ENCODE measurements around the gene C4BPA. TPM values are rescaled to one million over a fixed set of nuclear protein-coding genes. Genes with fewer than 3 reads are reported as not detected.

The C4BPA gene
- total RNA-seq, 2 experiments from 2014 or later = not detected

GRCh38 chr1:207078578-207079132 lies 25.4 kb upstream of the C4BPA start:
- no peak overlapping the region for H3K4me3 Mint-ChIP-seq
- no peaks in the 10 kb centered on the region for H3K36me3 Mint-ChIP-seq (ENCODE audit: low read depth)
- no peaks in the 10 kb centered on the region for H3K9me3 Mint-ChIP-seq
- DNase-seq = no peak
- intact Hi-C loops (cut with micrococcal nuclease) = loop anchor here (1.0 to 5.0 kb wide), 3 partner anchors 71 to 344 kb away; no protein-coding TSS in a partner anchor
- CTCF ChIA-PET = interaction anchor here (0.6 to 8.4 kb wide), 12 partner anchors 7 to 421 kb away, joined by 3 to 70 read pairs (median 4); partner anchors contain the start of gene PFKFB2
- no peaks in the 10 kb centered on the region for H3K4me1 Mint-ChIP-seq (ENCODE audit: low read depth)
- H3K27ac Mint-ChIP-seq = no peak overlapping the region
- H3K27me3 Mint-ChIP-seq (ENCODE audit: low read depth) = no peaks in the 10 kb centered on the region

- H3K27me3 Mint-ChIP-seq (ENCODE audit: low read depth) = no peaks in the 10 kb centered on the region
- H3K9me3 Mint-ChIP-seq = no peaks in the 10 kb centered on the region
- H3K36me3 Mint-ChIP-seq (ENCODE audit: low read depth) = no peaks in the 10 kb centered on the region
- CTCF ChIA-PET = interaction anchor here (0.6 to 8.4 kb wide), 7 partner anchors 8 to 441 kb away, joined by 3 to 70 read pairs (median 6); no protein-coding TSS in a partner anchor
- no peak overlapping the region for H3K4me3 Mint-ChIP-seq
- no peak overlapping the region for H3K27ac Mint-ChIP-seq
- peaks cover 4% of the 10 kb centered on the region for H3K4me1 Mint-ChIP-seq (ENCODE audit: low read depth)
- DNase-seq = no peak
- intact Hi-C loops (cut with micrococcal nuclease) = loop anchor here (2.0 to 5.0 kb wide), 3 partner anchors 72 to 145 kb away; no protein-coding TSS in a partner anchor
Measured at GRCh38 chr1:207079706-207080241, 24.3 kb upstream of the C4BPA start.

- Mint-ChIP-seq H3K27me3 (ENCODE audit: low read depth) (no peaks in the 10 kb centered on the region), H3K36me3 (ENCODE audit: low read depth) (no peaks in the 10 kb centered on the region), H3K4me3 (no peak overlapping the region), H3K27ac (no peak overlapping the region), H3K4me1 (ENCODE audit: low read depth) (peaks cover 8% of the 10 kb centered on the region), H3K9me3 (no peaks in the 10 kb centered on the region)
- CTCF ChIA-PET = interaction anchor here (0.6 to 8.4 kb wide), 5 partner anchors 10 to 419 kb away, joined by 3 to 70 read pairs (median 3); partner anchors contain the start of gene PFKFB2
- intact Hi-C loops (cut with micrococcal nuclease) = loop anchor here (5.0 kb wide), 1 partner anchor 101 kb away; no protein-coding TSS in a partner anchor
- DNase-seq = no peak
Measured at GRCh38 chr1:207081088-207081487, 22.9 kb upstream of the C4BPA start.

GRCh38 chr1:207081806-207082205 lies 22.2 kb upstream of the C4BPA start:
- Mint-ChIP-seq H3K27me3 (ENCODE audit: low read depth) (no peaks in the 10 kb centered on the region), H3K27ac (no peak overlapping the region), H3K4me1 (ENCODE audit: low read depth) (peaks cover 8% of the 10 kb centered on the region), H3K9me3 (no peaks in the 10 kb centered on the region), H3K4me3 (no peak overlapping the region), H3K36me3 (ENCODE audit: low read depth) (no peaks in the 10 kb centered on the region)
- CTCF ChIA-PET = interaction anchor here (1.3 to 8.4 kb wide), 2 partner anchors 320 to 324 kb away, joined by 3 to 70 read pairs; no protein-coding TSS in a partner anchor
- DNase-seq = no peak
- intact Hi-C loops (cut with micrococcal nuclease) = loop anchor here (5.0 kb wide), 1 partner anchor 100 kb away; no protein-coding TSS in a partner anchor

GRCh38 chr1:207084232-207084631 lies 19.8 kb upstream of the C4BPA start:
- intact Hi-C loops (cut with micrococcal nuclease) = loop anchor here (1.0 to 5.0 kb wide), 4 partner anchors 98 to 415 kb away; partner anchors contain the start of gene CD55

GRCh38 chr1:207084701-207085180 lies 19.3 kb upstream of the C4BPA start:
- H3K9me3 Mint-ChIP-seq = no peaks in the 10 kb centered on the region
- DNase-seq = peak; percentile 73
- intact Hi-C loops (cut with micrococcal nuclease) = loop anchor here (1.0 to 5.0 kb wide), 4 partner anchors 98 to 415 kb away; partner anchors contain the start of gene CD55
- no peaks in the 10 kb centered on the region for H3K27me3 Mint-ChIP-seq (ENCODE audit: low read depth)
- no peak overlapping the region for H3K27ac Mint-ChIP-seq
- CTCF ChIA-PET = interaction anchor here (0.7 to 8.4 kb wide), 18 partner anchors 11 to 415 kb away, joined by 3 to 70 read pairs (median 4); partner anchors contain the start of genes CD55 and CR1
- no peaks in the 10 kb centered on the region for H3K36me3 Mint-ChIP-seq (ENCODE audit: low read depth)
- no peak overlapping the region for H3K4me3 Mint-ChIP-seq
- H3K4me1 Mint-ChIP-seq (ENCODE audit: low read depth) = peaks cover 23% of the 10 kb centered on the region

More at GRCh38 chr1:207084232-207084631, 19.8 kb upstream of the C4BPA start:
- Mint-ChIP-seq H3K9me3 (no peaks in the 10 kb centered on the region), H3K27me3 (ENCODE audit: low read depth) (no peaks in the 10 kb centered on the region), H3K27ac (no peak overlapping the region), H3K4me3 (no peak overlapping the region), H3K4me1 (ENCODE audit: low read depth) (peaks cover 18% of the 10 kb centered on the region), H3K36me3 (ENCODE audit: low read depth) (no peaks in the 10 kb centered on the region)
- CTCF ChIA-PET = interaction anchor here (0.5 to 8.4 kb wide), 19 partner anchors 10 to 416 kb away, joined by 3 to 70 read pairs (median 4); partner anchors contain the start of genes CD55 and CR1
- DNase-seq = no peak

GRCh38 chr1:207085887-207086286 lies 18.1 kb upstream of the C4BPA start:
- DNase-seq = no peak
- CTCF ChIA-PET = interaction anchor here (3.3 to 8.4 kb wide), 2 partner anchors 320 to 414 kb away, joined by 23 to 70 read pairs; no protein-coding TSS in a partner anchor
- H3K27ac Mint-ChIP-seq = no peak overlapping the region
- peaks cover 30% of the 10 kb centered on the region for H3K4me1 Mint-ChIP-seq (ENCODE audit: low read depth)
- no peaks in the 10 kb centered on the region for H3K27me3 Mint-ChIP-seq (ENCODE audit: low read depth)
- H3K36me3 Mint-ChIP-seq (ENCODE audit: low read depth) = no peaks in the 10 kb centered on the region
- H3K4me3 Mint-ChIP-seq = no peak overlapping the region
- intact Hi-C loops (cut with micrococcal nuclease) = no loop called here
- H3K9me3 Mint-ChIP-seq = no peaks in the 10 kb centered on the region

GRCh38 chr1:207088161-207088560 lies 15.9 kb upstream of the C4BPA start:
- Mint-ChIP-seq H3K4me1 (ENCODE audit: low read depth) (peaks cover 30% of the 10 kb centered on the region), H3K4me3 (no peak overlapping the region), H3K9me3 (no peaks in the 10 kb centered on the region), H3K27ac (no peak overlapping the region), H3K27me3 (ENCODE audit: low read depth) (no peaks in the 10 kb centered on the region), H3K36me3 (ENCODE audit: low read depth) (no peaks in the 10 kb centered on the region)
- no peak for DNase-seq
- intact Hi-C loops (cut with micrococcal nuclease) = loop anchor here (2.0 kb wide), 1 partner anchor 325 kb away; no protein-coding TSS in a partner anchor
- CTCF ChIA-PET = interaction anchor here (2.5 to 4.2 kb wide), 2 partner anchors 318 to 412 kb away, joined by 7 to 21 read pairs; no protein-coding TSS in a partner anchor

- Mint-ChIP-seq H3K9me3 (no peaks in the 10 kb centered on the region), H3K27ac (peak within 1 kb of the TSS; percentile 57), H3K36me3 (ENCODE audit: low read depth) (no peaks in the 10 kb centered on the region), H3K4me1 (ENCODE audit: low read depth) (peaks cover 30% of the 10 kb centered on the region), H3K4me3 (peak within 1 kb of the TSS; percentile 65), H3K27me3 (ENCODE audit: low read depth) (no peaks in the 10 kb centered on the region)
- CTCF ChIA-PET = interaction anchor here (0.7 to 4.2 kb wide), 4 partner anchors 9 to 411 kb away, joined by 3 to 21 read pairs (median 6); no protein-coding TSS in a partner anchor
- intact Hi-C loops (cut with micrococcal nuclease) = loop anchor here (1.0 to 2.0 kb wide), 3 partner anchors 8 to 410 kb away; no protein-coding TSS in a partner anchor
- peak; percentile 68 for DNase-seq
Measured at GRCh38 chr1:207088701-207089626, 15.1 kb upstream of the C4BPA start, which contains the start of gene C4BPB. TSS of gene C4BPB (plus strand) at chr1:207088860. CDS start at chr1:207089532, 672 bp downstream.

- CTCF ChIA-PET = interaction anchor here (0.7 to 4.2 kb wide), 5 partner anchors 8 to 410 kb away, joined by 3 to 21 read pairs (median 4); no protein-coding TSS in a partner anchor
- Mint-ChIP-seq H3K27ac (peak overlapping the region; percentile 57), H3K27me3 (ENCODE audit: low read depth) (no peaks in the 10 kb centered on the region), H3K9me3 (no peaks in the 10 kb centered on the region), H3K36me3 (ENCODE audit: low read depth) (no peaks in the 10 kb centered on the region), H3K4me1 (ENCODE audit: low read depth) (peaks cover 26% of the 10 kb centered on the region), H3K4me3 (peak overlapping the region; percentile 65)
- DNase-seq = no peak
- intact Hi-C loops (cut with micrococcal nuclease) = loop anchor here (1.0 to 2.0 kb wide), 3 partner anchors 8 to 410 kb away; no protein-coding TSS in a partner anchor
Measured at GRCh38 chr1:207089627-207090355, 14.2 kb upstream of the C4BPA start.
